T-helper 1 cell (primary cell): ENCODE results near the gene LAMA5.

ENCODE experiments used
- DNase-seq, 5 donors: peaks; one replicate each; pipeline ENCODE4 v3.0.0-alpha.2; 2012 to 2020
- total RNA-seq, 4 donors: gene quantifications; one replicate each; lab custom pipeline; 2026; lab: John Stamatoyannopoulos, UW

The LAMA5 gene, protein sequence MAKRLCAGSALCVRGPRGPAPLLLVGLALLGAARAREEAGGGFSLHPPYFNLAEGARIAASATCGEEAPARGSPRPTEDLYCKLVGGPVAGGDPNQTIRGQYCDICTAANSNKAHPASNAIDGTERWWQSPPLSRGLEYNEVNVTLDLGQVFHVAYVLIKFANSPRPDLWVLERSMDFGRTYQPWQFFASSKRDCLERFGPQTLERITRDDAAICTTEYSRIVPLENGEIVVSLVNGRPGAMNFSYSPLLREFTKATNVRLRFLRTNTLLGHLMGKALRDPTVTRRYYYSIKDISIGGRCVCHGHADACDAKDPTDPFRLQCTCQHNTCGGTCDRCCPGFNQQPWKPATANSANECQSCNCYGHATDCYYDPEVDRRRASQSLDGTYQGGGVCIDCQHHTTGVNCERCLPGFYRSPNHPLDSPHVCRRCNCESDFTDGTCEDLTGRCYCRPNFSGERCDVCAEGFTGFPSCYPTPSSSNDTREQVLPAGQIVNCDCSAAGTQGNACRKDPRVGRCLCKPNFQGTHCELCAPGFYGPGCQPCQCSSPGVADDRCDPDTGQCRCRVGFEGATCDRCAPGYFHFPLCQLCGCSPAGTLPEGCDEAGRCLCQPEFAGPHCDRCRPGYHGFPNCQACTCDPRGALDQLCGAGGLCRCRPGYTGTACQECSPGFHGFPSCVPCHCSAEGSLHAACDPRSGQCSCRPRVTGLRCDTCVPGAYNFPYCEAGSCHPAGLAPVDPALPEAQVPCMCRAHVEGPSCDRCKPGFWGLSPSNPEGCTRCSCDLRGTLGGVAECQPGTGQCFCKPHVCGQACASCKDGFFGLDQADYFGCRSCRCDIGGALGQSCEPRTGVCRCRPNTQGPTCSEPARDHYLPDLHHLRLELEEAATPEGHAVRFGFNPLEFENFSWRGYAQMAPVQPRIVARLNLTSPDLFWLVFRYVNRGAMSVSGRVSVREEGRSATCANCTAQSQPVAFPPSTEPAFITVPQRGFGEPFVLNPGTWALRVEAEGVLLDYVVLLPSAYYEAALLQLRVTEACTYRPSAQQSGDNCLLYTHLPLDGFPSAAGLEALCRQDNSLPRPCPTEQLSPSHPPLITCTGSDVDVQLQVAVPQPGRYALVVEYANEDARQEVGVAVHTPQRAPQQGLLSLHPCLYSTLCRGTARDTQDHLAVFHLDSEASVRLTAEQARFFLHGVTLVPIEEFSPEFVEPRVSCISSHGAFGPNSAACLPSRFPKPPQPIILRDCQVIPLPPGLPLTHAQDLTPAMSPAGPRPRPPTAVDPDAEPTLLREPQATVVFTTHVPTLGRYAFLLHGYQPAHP (N-terminal part only)
- total RNA-seq = 0 to 0.30 (median 0.16) reads per million in 4 donors

DNA sequence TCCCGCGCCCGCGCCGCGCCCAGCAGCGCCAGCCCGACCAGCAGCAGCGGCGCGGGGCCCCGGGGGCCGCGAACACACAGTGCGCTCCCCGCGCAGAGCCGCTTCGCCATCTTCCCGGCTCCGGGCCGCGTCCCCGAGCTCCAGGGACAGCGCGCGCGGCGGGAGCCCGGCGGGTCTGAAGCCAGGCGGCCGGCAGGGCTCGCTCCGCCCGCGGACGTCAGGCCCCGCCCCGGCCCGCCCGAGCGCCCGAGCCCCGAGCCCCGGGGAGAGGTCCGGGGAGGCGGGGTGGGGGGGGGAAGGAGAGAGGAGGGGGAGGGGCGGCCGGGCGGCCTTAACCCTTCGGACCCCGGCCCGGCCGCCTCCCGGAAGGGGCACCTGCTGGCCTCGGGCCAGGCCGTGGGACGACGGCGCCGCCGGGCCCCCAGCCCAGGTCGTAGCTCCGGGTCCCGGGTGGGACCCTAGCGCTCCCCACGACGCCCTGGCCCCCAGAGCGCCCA is at the start of gene LAMA5:
Gene LAMA5, minus strand, starts transcription at position 177 of the 497 bp plus-strand sequence. Its CDS starts 67 bp downstream, at position 110.
- no peak for DNase-seq

GRCh38 chr20:62415354-62416111 is 48.4 kb upstream of the LAMA5 start:
- DNase-seq = no peak

- DNase-seq = no peak
These were observed 46.9 kb upstream of the LAMA5 start for GRCh38 chr20:62413896-62414481.

DNA sequence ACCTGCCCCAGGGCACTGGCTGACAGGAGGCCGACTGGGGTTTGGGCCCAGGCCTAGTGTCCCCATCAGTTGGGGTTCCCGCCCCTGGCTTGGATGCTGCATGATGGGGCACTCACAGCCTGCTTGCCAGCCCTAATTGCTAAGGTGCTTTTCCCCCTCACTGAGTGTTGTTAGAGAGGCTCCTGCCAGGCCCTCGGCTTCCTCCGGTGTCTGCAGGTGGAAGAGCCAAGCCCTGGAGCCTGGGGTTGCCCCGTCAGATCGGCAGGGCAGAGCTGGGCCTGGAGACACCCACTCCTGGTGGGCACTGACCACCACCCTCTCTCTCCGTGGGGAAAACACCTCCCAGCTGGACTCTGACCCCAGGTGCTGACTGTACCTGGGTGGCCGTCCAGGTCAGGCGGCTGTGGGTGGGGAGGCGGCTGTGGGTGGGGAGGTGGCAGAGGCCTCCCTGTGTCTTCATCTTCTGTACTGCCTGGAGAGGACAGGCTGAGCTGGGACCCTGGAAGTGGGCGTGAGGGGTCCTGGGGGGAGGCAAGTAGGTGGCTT is 46.0 kb upstream of the LAMA5 start:
- no peak for DNase-seq

- DNase-seq = no peak
These were observed 45.3 kb upstream of the LAMA5 start for GRCh38 chr20:62412194-62413024.

DNA sequence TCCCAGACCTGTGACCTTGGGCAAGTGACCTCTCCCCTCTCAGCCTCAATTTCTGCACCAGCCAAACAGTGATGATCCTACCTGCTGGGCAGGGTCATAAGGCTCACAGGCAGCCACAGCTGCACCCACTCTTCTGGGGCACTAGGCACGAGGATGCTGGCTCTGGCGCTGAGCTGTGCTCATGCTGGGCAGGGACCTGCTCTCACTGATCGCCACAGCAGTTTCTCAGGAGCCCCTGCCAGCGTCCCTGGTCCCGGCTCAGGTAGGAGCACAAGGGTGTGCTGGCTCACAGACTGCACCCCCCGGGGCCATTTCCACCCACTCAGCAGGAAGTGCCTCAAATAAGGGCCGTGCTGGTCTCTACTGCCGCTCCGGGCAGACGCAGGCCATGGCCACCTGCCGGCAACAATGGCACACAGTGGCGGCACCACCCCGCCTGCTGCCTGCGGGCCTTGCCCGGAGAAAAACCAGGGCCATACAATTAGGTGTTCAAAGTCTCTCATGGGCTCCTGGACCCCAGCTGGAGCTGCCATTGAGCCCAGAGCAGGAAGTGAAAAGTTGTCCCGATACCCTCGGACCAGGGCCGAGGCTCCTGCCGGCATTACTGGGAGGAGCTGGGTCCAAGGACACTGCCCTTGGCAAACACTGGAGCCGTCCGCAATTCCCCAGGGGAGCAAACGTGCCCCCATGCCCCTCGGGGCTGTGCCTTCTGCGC is 44.5 kb upstream of the LAMA5 start:
- no peak for DNase-seq

DNA sequence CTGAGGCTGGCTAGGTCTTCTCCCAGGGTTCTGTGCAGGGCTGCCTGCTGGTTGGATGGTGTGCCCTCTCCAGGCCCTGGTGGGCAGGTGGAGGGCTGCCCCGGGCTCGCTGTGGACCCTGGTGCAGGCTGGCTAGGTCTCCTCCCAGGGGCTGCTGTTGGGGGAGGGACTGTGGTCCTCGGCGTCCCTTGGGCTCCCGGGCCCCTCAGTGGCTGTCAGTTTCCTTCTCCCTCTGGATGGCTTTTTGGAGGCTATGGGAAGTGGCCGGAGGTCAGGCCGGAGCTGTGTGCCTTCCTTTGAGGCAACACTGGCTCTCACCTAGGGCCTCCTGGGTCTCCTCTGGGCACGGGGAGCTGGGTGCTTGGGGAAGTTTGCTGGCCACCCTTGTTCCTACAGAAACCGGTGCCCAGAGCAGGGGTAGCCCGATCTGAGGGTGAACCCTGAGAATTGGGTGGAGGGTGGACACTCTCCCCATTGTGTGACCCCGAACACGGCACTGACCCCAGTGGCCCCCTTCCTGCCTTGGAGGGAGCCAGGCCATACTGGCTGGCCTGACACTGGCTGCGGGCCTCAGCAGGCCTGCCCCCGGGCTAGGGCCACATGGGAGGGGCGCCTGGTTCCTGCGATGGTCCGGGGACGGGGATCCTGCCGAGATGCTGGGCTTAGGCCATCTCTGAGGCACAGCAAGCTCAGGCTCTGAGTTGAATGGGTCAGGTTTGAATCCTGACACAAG is 43.8 kb upstream of the LAMA5 start:
- DNase-seq = no peak

- peak in 3 of 5 donors; percentile 9 to 21 (median 16) for DNase-seq
These were observed 43.0 kb upstream of the LAMA5 start for GRCh38 chr20:62409931-62410745.

DNA sequence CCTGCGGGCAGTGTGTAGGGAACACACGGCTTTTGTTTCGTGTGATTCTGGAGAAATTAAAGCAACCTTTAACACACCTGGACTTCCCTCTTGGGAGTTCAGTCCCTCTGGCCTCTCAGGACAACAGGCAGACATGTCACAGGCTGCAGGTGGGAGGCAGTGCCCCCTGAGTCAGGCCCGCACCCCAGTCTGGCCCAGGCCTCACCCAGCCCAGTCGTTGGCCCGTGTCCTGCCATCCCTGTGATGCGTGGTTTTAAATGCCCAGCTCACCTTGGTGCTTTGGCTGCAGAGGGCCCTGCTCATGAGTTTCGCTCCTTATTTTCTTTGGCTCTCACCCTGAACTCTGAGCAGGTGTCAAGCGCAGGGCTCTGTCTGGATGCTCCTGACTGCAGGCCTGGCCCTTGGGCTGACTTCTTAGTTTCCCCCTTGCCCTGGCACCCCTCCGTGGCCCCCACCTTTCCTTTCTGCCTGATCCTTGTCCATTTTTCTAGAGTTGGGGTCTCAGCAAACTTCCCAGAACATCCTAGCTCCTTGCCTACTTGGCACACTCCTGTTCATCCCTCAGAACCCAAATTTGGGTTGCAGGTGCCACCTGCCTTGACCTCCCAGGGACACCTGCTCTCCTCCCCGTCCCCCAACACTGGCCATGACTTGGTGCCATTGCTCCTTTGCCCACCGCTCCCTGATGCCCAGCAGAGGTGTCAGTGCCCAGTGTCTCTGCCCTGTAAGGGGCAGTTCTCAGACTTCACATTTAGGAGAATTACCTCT is 42.2 kb upstream of the LAMA5 start:
- DNase-seq = no peak

DNA sequence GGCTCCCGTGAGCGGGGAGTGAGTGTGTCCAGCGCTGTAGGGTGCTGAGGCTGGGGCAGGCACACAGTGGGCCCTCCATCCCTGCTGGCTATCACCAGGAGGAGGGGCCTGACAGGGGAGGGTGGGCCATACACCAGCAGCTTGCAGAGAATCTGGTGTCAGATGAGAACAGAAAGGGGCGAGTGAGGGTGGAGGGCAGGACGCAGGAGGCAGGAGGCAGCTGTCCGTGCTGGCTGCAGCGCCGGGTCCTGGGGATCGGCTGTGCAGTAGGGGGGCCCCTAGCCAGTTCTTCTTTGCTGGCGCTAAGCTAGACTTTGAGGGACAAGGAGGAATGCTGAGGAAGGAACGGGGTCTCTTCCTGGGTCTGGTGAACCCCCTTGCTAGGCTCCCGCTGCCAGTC is 41.5 kb upstream of the LAMA5 start:
- DNase-seq = no peak

- DNase-seq = no peak
These were observed 40.9 kb upstream of the LAMA5 start for GRCh38 chr20:62408055-62408454.

DNA sequence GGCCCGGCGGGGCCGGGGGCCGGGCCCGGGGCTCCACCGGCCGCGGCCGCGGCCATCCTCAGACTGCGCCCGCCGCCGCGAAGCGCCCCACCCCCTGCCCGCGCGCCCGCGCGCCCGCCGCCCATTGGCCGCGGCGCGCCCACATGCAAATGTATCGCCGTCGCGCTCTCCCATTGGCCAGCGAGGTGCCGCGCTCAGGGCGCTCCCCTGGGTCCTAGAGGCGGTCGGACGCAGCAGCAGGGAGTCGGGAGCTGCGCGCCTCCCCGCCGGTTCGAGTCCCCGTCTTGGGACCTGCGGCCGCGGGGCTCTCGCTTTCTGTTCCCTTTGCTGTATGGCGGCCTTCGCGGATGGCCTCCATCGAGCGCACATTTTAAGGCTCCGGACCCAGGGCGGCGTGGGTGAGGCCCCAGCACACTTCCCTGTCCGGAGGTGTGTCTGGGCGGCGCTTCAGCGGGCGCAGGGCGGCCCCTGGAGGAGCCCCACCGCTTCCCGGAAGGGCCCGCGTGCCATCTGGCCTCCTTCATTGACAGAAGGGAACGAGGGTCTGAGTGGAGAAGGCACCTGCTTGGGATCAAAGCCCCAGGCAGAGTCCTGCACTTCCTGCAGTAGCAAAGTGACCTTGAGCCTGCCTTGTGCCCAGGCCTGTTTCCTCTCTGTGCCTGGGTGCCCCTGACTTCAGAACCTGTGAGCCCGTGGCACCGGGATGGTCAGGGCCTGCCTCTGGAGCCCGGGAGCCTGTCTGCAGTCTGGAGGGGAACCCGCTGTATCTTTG is 40.3 kb upstream of the LAMA5 start, which contains the start of gene CABLES2:
Gene CABLES2, minus strand, starts transcription at position 65 of the 772 bp plus-strand sequence. Its CDS starts 9 bp downstream, at position 56.
- peak; percentile 78 to 95 (median 86) for DNase-seq

- DNase-seq = no peak
These were observed 39.6 kb upstream of the LAMA5 start for GRCh38 chr20:62406635-62407176.

DNA sequence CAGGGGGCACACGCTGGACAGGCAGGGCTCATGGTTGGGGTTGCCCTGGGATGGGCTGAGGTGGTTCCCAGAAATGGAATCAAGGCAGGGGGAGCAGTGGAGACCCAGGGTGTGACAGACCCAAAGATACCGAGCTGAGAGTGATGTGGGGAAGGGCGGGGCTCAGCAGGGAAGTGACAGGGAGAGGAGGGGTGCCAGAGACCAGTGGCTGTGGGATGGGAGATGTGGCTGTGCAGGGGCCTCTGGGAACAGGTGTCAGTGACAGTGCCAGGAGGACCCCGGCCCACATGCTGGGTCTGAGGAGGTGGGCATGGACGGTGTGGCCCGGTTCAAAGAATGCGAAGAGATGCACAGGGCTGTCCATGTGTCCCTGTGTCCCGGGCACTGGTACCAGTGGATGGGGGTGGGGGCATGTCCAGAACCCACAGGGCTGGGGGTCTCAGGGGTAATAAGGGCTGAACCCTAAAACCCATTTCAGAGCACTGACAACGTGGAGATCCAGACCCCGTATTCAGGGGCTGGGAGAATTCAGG is 38.9 kb upstream of the LAMA5 start:
- DNase-seq = no peak
